Activated T-cell treated with anti-CD3 and anti-CD28 coated beads, Interleukin-2, amount 50 U/mL, for 4 hours (primary cell): ENCODE results near the gene IL17RD. TPM values are rescaled to one million over a fixed set of nuclear protein-coding genes. Genes with fewer than 3 reads are reported as not detected.
"Not testable (repeated sequence)": the region's sequence is repeated elsewhere in the genome, so short reads cannot be mapped to it uniquely, and the experiment has no call there.

ENCODE experiments used
- ATAC-seq, 2 donors: fragments of 200-7000 bp; cut with Tn5 transposase; one replicate each; pipeline ENCODE4 v1.10.0; 2021
- DNase-seq: peaks from one replicate; pipeline ENCODE4 v3.0.0-alpha.2; 2020
- H3K27me3 Mint-ChIP-seq: one replicate; pipeline ENCODE4 v1.8.0; 2021; ENCODE audit warnings: low read depth, mixed read lengths
- H3K36me3 Mint-ChIP-seq: one replicate; pipeline ENCODE4 v1.8.0; 2022; ENCODE audit warnings: mixed read lengths; ENCODE audit not compliant: insufficient read depth
- H3K4me1 Mint-ChIP-seq: one replicate; pipeline ENCODE4 v1.8.0; 2021; ENCODE audit warnings: low read depth, mixed read lengths
- H3K4me3 Mint-ChIP-seq: one replicate; pipeline ENCODE4 v1.8.0; 2021; ENCODE audit warnings: mild to moderate bottlenecking, moderate library complexity, mixed read lengths
- H3K9me3 Mint-ChIP-seq: one replicate; pipeline ENCODE4 v1.8.0; 2021; ENCODE audit warnings: mixed read lengths
- total RNA-seq, 3 donors: library from RNA; stranded (reverse); gene quantifications; one replicate each; pipeline ENCODE4 v1.2.1, GENCODE V29; 2021

IL17RD gene
- total RNA-seq, 3 donors from 2014 or later = 0.05 to 0.11 TPM; not detected in 1

GRCh38 chr3:57098418-57099310 is 66.5 kb downstream of the IL17RD start:
- H3K4me3 Mint-ChIP-seq = no peak overlapping the region
- DNase-seq = no peak
- no peaks in the 10 kb centered on the region for H3K4me1 Mint-ChIP-seq
- H3K36me3 Mint-ChIP-seq = no peaks in the 10 kb centered on the region
- no peak for ATAC-seq
- H3K9me3 Mint-ChIP-seq = no peaks in the 10 kb centered on the region
- H3K27me3 Mint-ChIP-seq = no peaks in the 10 kb centered on the region

GRCh38 chr3:57097536-57097935 is 67.6 kb downstream of the IL17RD start:
- Mint-ChIP-seq H3K4me1 (no peaks in the 10 kb centered on the region), H3K9me3 (no peaks in the 10 kb centered on the region), H3K36me3 (no peaks in the 10 kb centered on the region), H3K4me3 (no peak overlapping the region), H3K27me3 (no peaks in the 10 kb centered on the region)
- ATAC-seq (no peak), DNase-seq (no peak)

GRCh38 chr3:57095363-57095762 is 69.8 kb downstream of the IL17RD start:
- ATAC-seq = no peak
- H3K27me3 Mint-ChIP-seq = no peaks in the 10 kb centered on the region
- H3K36me3 Mint-ChIP-seq = no peaks in the 10 kb centered on the region
- DNase-seq = no peak
- H3K4me1 Mint-ChIP-seq = no peaks in the 10 kb centered on the region
- H3K9me3 Mint-ChIP-seq = no peaks in the 10 kb centered on the region
- no peak overlapping the region for H3K4me3 Mint-ChIP-seq

GRCh38 chr3:57094575-57094974 is 70.6 kb downstream of the IL17RD start:
- Mint-ChIP-seq H3K9me3 (no peaks in the 10 kb centered on the region), H3K4me1 (no peaks in the 10 kb centered on the region), H3K27me3 (no peaks in the 10 kb centered on the region), H3K36me3 (no peaks in the 10 kb centered on the region), H3K4me3 (no peak overlapping the region)
- DNase-seq (no peak), ATAC-seq (no peak)

GRCh38 chr3:57093971-57094535 is 71.1 kb downstream of the IL17RD start:
- no peak for ATAC-seq
- H3K9me3 Mint-ChIP-seq = no peaks in the 10 kb centered on the region
- no peak for DNase-seq
- no peaks in the 10 kb centered on the region for H3K36me3 Mint-ChIP-seq
- no peak overlapping the region for H3K4me3 Mint-ChIP-seq
- no peaks in the 10 kb centered on the region for H3K4me1 Mint-ChIP-seq
- peaks cover 3% of the 10 kb centered on the region for H3K27me3 Mint-ChIP-seq

- Mint-ChIP-seq H3K27me3 (peaks cover 3% of the 10 kb centered on the region), H3K36me3 (no peaks in the 10 kb centered on the region), H3K4me3 (no peak overlapping the region), H3K9me3 (no peaks in the 10 kb centered on the region), H3K4me1 (no peaks in the 10 kb centered on the region)
- ATAC-seq (no peak), DNase-seq (no peak)
These were observed 71.7 kb downstream of the IL17RD start for GRCh38 chr3:57093489-57093888.

GRCh38 chr3:57091521-57092273 is 73.5 kb downstream of the IL17RD start:
- H3K4me1 Mint-ChIP-seq = no peaks in the 10 kb centered on the region
- H3K4me3 Mint-ChIP-seq = no peak overlapping the region
- no peak for DNase-seq
- H3K27me3 Mint-ChIP-seq = peaks cover 3% of the 10 kb centered on the region
- no peak for ATAC-seq
- H3K36me3 Mint-ChIP-seq = no peaks in the 10 kb centered on the region
- no peaks in the 10 kb centered on the region for H3K9me3 Mint-ChIP-seq

GRCh38 chr3:57089043-57089442 is 76.1 kb downstream of the IL17RD start:
- Mint-ChIP-seq H3K27me3 (peaks cover 6% of the 10 kb centered on the region), H3K4me1 (no peaks in the 10 kb centered on the region), H3K9me3 (no peaks in the 10 kb centered on the region), H3K36me3 (no peaks in the 10 kb centered on the region), H3K4me3 (no peak overlapping the region)
- DNase-seq (no peak), ATAC-seq (no peak)

GRCh38 chr3:57088503-57088902 is 76.7 kb downstream of the IL17RD start:
- Mint-ChIP-seq H3K27me3 (peaks cover 6% of the 10 kb centered on the region), H3K4me1 (no peaks in the 10 kb centered on the region), H3K4me3 (no peak overlapping the region), H3K9me3 (no peaks in the 10 kb centered on the region), H3K36me3 (no peaks in the 10 kb centered on the region)
- DNase-seq (no peak), ATAC-seq (no peak)

GRCh38 chr3:57087361-57088092 is 77.6 kb downstream of the IL17RD start:
- no peak overlapping the region for H3K4me3 Mint-ChIP-seq
- no peaks in the 10 kb centered on the region for H3K9me3 Mint-ChIP-seq
- H3K36me3 Mint-ChIP-seq = no peaks in the 10 kb centered on the region
- peaks cover 6% of the 10 kb centered on the region for H3K27me3 Mint-ChIP-seq
- H3K4me1 Mint-ChIP-seq = no peaks in the 10 kb centered on the region
- DNase-seq (no peak), ATAC-seq (no peak)

- ATAC-seq = no peak
- H3K9me3 Mint-ChIP-seq = no peaks in the 10 kb centered on the region
- peaks cover 9% of the 10 kb centered on the region for H3K27me3 Mint-ChIP-seq
These were observed 79.0 kb downstream of the IL17RD start for GRCh38 chr3:57086201-57086600.

GRCh38 chr3:57085211-57085610 is 79.9 kb downstream of the IL17RD start:
- ATAC-seq (no peak), DNase-seq (no peak)
- no peaks in the 10 kb centered on the region for H3K4me1 Mint-ChIP-seq
- no peaks in the 10 kb centered on the region for H3K36me3 Mint-ChIP-seq
- no peaks in the 10 kb centered on the region for H3K9me3 Mint-ChIP-seq
- no peak overlapping the region for H3K4me3 Mint-ChIP-seq
- H3K27me3 Mint-ChIP-seq = peaks cover 19% of the 10 kb centered on the region

More at GRCh38 chr3:57086201-57086600, 79.0 kb downstream of the IL17RD start:
- no peak overlapping the region for H3K4me3 Mint-ChIP-seq
- DNase-seq = no peak
- no peaks in the 10 kb centered on the region for H3K4me1 Mint-ChIP-seq
- H3K36me3 Mint-ChIP-seq = no peaks in the 10 kb centered on the region

GRCh38 chr3:57083266-57083995 is 81.7 kb downstream of the IL17RD start:
- not testable (repeated sequence) for H3K4me1 Mint-ChIP-seq, H3K4me3 Mint-ChIP-seq, DNase-seq, H3K9me3 Mint-ChIP-seq, H3K36me3 Mint-ChIP-seq, ATAC-seq
- H3K27me3 Mint-ChIP-seq = peaks cover 20% of the 10 kb centered on the region
